ENCODE data around the gene CETN1.

Gene CETN1

DNA sequence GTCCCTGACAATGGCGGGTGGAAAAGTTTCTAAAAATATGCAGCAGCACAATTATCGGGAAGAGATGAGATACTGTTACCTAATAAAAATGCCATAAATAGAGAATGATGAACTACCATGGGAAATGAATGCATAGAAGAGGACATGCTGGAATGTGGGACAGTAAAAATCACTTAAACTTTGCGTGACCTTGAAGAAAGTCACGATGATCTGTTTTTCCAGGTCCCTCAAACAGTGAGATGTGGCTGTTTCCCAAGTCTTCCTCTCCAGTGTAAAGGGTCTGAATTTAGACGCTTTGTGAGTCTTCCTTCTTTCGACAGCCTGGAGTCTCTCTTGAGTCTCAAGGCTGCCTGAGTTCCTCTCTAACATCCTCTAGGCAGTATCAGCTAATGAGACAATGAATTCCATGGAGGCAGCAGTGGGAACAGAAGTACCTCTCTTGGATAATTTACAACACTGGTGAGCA lies 18.0 kb downstream of the CETN1 start:
- H3K27ac ChIP-seq (replicated peaks), result no peak overlapping the region
- no peak for TF ChIP-seq SPI1 (IDR thresholded peaks at IDR 0.05; ENCODE audit: borderline replicate concordance, low read depth)
- DNase-seq (ENCODE audit: low read depth in 1 of 2, low spot score in 1 of 2), result no peak

GRCh38 chr18:600107-600506 lies 19.9 kb downstream of the CETN1 start:
- Histone ChIP-seq H3K27me3 (ENCODE audit: insufficient read depth, poor library complexity, severe bottlenecking) (peaks cover 2% of the 10 kb centered on the region), H3K27ac (replicated peaks) (no peak overlapping the region), H3K4me3 (replicated peaks; ENCODE audit: insufficient read depth, low read length) (no peak overlapping the region)
- no peak for TF ChIP-seq GABPA (IDR thresholded peaks at IDR 0.05; ENCODE audit: low read depth)
- no peak for TF ChIP-seq REST (IDR thresholded peaks at IDR 0.05; ENCODE audit: insufficient replicate concordance, low read depth)
- no peak for TF ChIP-seq CTCF (IDR thresholded peaks at IDR 0.05; ENCODE audit: insufficient read depth, low read length)
- TF ChIP-seq POLR2AphosphoS5 (IDR thresholded peaks at IDR 0.05; ENCODE audit: low read depth), result no peak
- TF ChIP-seq SPI1 (IDR thresholded peaks at IDR 0.05; ENCODE audit: borderline replicate concordance, low read depth), result no peak
- no peak for DNase-seq (ENCODE audit: low read depth in 1 of 2, low spot score in 1 of 2)

More for the DNA sequence above, 18.0 kb downstream of the CETN1 start:
- no peak overlapping the region for H3K4me3 ChIP-seq (replicated peaks; ENCODE audit: insufficient read depth, low read length)
- H3K27me3 ChIP-seq (ENCODE audit: insufficient read depth, poor library complexity, severe bottlenecking), result peaks cover 2% of the 10 kb centered on the region

- TF ChIP-seq GABPA (IDR thresholded peaks at IDR 0.05; ENCODE audit: low read depth) (no peak), CTCF (IDR thresholded peaks at IDR 0.05; ENCODE audit: insufficient read depth, low read length) (no peak), SPI1 (IDR thresholded peaks at IDR 0.05; ENCODE audit: borderline replicate concordance, low read depth) (no peak), POLR2AphosphoS5 (IDR thresholded peaks at IDR 0.05; ENCODE audit: low read depth) (no peak), REST (IDR thresholded peaks at IDR 0.05; ENCODE audit: insufficient replicate concordance, low read depth) (no peak)
- no peak overlapping the region for H3K27ac ChIP-seq (replicated peaks)
- no peak overlapping the region for H3K4me3 ChIP-seq (replicated peaks; ENCODE audit: insufficient read depth, low read length)
- peaks cover 2% of the 10 kb centered on the region for H3K27me3 ChIP-seq (ENCODE audit: insufficient read depth, poor library complexity, severe bottlenecking)
- DNase-seq (ENCODE audit: low read depth in 1 of 2, low spot score in 1 of 2), result no peak
Measured at GRCh38 chr18:604771-605170, 24.6 kb downstream of the CETN1 start.

DNA sequence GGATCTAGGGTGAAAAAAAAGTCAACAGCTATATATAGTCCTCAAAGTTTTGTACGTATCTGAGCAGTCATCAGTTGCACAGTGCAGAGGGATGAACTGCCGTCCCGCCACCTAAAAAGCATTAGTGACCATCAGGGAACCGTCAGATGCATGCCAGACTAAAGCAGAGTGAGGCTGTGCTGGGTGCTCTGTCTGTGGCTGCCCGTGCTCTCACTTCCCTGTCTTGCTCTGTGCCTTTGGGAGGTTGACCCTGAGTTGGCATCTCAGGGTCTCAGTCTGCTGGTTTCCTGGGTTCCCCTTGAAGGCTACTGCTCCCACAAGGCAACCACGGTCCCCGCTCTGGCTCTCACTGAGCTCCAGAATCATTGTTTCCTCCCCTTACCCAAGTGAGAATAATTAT lies 27.8 kb downstream of the CETN1 start:
- H3K4me3 ChIP-seq (replicated peaks; ENCODE audit: insufficient read depth, low read length), result no peak overlapping the region
- no peak overlapping the region for H3K27ac ChIP-seq (replicated peaks)
- DNase-seq (ENCODE audit: low read depth in 1 of 2, low spot score in 1 of 2), result no peak
- no peaks in the 10 kb centered on the region for H3K27me3 ChIP-seq (ENCODE audit: insufficient read depth, poor library complexity, severe bottlenecking)
- TF ChIP-seq GABPA (IDR thresholded peaks at IDR 0.05; ENCODE audit: low read depth), result no peak
- no peak for TF ChIP-seq SPI1 (IDR thresholded peaks at IDR 0.05; ENCODE audit: borderline replicate concordance, low read depth)
- TF ChIP-seq REST (IDR thresholded peaks at IDR 0.05; ENCODE audit: insufficient replicate concordance, low read depth), result no peak
- TF ChIP-seq POLR2AphosphoS5 (IDR thresholded peaks at IDR 0.05; ENCODE audit: low read depth), result no peak
- TF ChIP-seq CTCF (IDR thresholded peaks at IDR 0.05; ENCODE audit: insufficient read depth, low read length), result no peak
